Neuron (in vitro differentiated cells): ENCODE data around the gene SBK2.
"Not testable (repeated sequence)": the region's sequence is repeated elsewhere in the genome, so short reads cannot be mapped to it uniquely, and the experiment has no call there.

ENCODE experiments used
- H2AFZ ChIP-seq: one replicate; pipeline ENCODE4 v1.6.1; 2013; ENCODE audit warnings: low read depth, mild to moderate bottlenecking, inconsistent platforms, low read length, moderate library complexity
- H3K27me3 ChIP-seq: one replicate; pipeline ENCODE4 v1.6.1; 2013; ENCODE audit warnings: low read length; ENCODE audit not compliant: insufficient read depth
- H3K36me3 ChIP-seq: one replicate; pipeline ENCODE4 v1.6.1; 2013; ENCODE audit warnings: low read length; ENCODE audit not compliant: insufficient read depth
- H3K4me1 ChIP-seq: one replicate; pipeline ENCODE4 v1.6.1; 2013; ENCODE audit warnings: low read length; ENCODE audit not compliant: insufficient read depth
- H3K4me3 ChIP-seq: 2 replicates; pipeline ENCODE4 v1.5.1; 2013; ENCODE audit warnings: mild to moderate bottlenecking, low read length, moderate library complexity
- H3K9me3 ChIP-seq: one replicate; pipeline ENCODE4 v1.6.1; 2013; ENCODE audit warnings: low read length

The SBK2 gene

GRCh38 chr19:55538132-55538531 lies 1.2 kb upstream of the SBK2 start:
- no peaks in the 10 kb centered on the region for H3K36me3 ChIP-seq
- H3K9me3 ChIP-seq, result no peaks in the 10 kb centered on the region
- no peak overlapping the region for H2AFZ ChIP-seq
- no peak overlapping the region for H3K4me3 ChIP-seq
- no peaks in the 10 kb centered on the region for H3K4me1 ChIP-seq
- no peaks in the 10 kb centered on the region for H3K27me3 ChIP-seq

GRCh38 chr19:55537741-55538111 lies 793 bp upstream of the SBK2 start:
- H2AFZ ChIP-seq, result no peak overlapping the region
- H3K36me3 ChIP-seq, result no peaks in the 10 kb centered on the region
- no peaks in the 10 kb centered on the region for H3K4me1 ChIP-seq
- H3K27me3 ChIP-seq, result no peaks in the 10 kb centered on the region
- no peaks in the 10 kb centered on the region for H3K9me3 ChIP-seq
- no peak overlapping the region for H3K4me3 ChIP-seq

- no peaks in the 10 kb centered on the region for H3K9me3 ChIP-seq
- H3K4me3 ChIP-seq, result no peak overlapping the region
- H3K27me3 ChIP-seq, result no peaks in the 10 kb centered on the region
- H2AFZ ChIP-seq, result no peak overlapping the region
- no peaks in the 10 kb centered on the region for H3K4me1 ChIP-seq
- no peaks in the 10 kb centered on the region for H3K36me3 ChIP-seq
Measured at GRCh38 chr19:55536366-55536765, 567 bp downstream of the SBK2 start.

- Histone ChIP-seq H3K27me3 (no peaks in the 10 kb centered on the region), H2AFZ (no peak overlapping the region), H3K4me3 (no peak overlapping the region), H3K4me1 (no peaks in the 10 kb centered on the region), H3K36me3 (no peaks in the 10 kb centered on the region), H3K9me3 (no peaks in the 10 kb centered on the region)
Measured at GRCh38 chr19:55535965-55536350, 975 bp downstream of the SBK2 start.

- Histone ChIP-seq H3K36me3 (no peaks in the 10 kb centered on the region), H3K27me3 (no peaks in the 10 kb centered on the region), H2AFZ (no peak overlapping the region), H3K9me3 (no peaks in the 10 kb centered on the region), H3K4me1 (no peaks in the 10 kb centered on the region), H3K4me3 (no peak overlapping the region)
Measured at GRCh38 chr19:55535173-55535964, 1.6 kb downstream of the SBK2 start.

- H3K36me3 ChIP-seq, H3K9me3 ChIP-seq, H3K4me1 ChIP-seq, H2AFZ ChIP-seq, H3K27me3 ChIP-seq, H3K4me3 ChIP-seq: not testable (repeated sequence)
Measured at GRCh38 chr19:55534280-55534679, 2.7 kb downstream of the SBK2 start.

- H3K4me3 ChIP-seq, result no peak overlapping the region
- H3K4me1 ChIP-seq, result peaks cover 4% of the 10 kb centered on the region
- H3K36me3 ChIP-seq, result no peaks in the 10 kb centered on the region
- H3K27me3 ChIP-seq, result no peaks in the 10 kb centered on the region
- no peaks in the 10 kb centered on the region for H3K9me3 ChIP-seq
- H2AFZ ChIP-seq, result no peak overlapping the region
Measured at GRCh38 chr19:55530996-55531395, 5.9 kb downstream of the SBK2 start.

- Histone ChIP-seq H3K36me3 (no peaks in the 10 kb centered on the region), H3K27me3 (no peaks in the 10 kb centered on the region), H3K9me3 (no peaks in the 10 kb centered on the region), H3K4me1 (peaks cover 4% of the 10 kb centered on the region), H2AFZ (no peak overlapping the region), H3K4me3 (no peak overlapping the region)
Measured at GRCh38 chr19:55529636-55530234, 7.2 kb downstream of the SBK2 start.

GRCh38 chr19:55528030-55528803 lies 8.7 kb downstream of the SBK2 start:
- H3K9me3 ChIP-seq, result no peaks in the 10 kb centered on the region
- H3K27me3 ChIP-seq, result no peaks in the 10 kb centered on the region
- no peaks in the 10 kb centered on the region for H3K36me3 ChIP-seq
- no peak overlapping the region for H2AFZ ChIP-seq
- no peak overlapping the region for H3K4me3 ChIP-seq
- H3K4me1 ChIP-seq, result peaks cover 4% of the 10 kb centered on the region

GRCh38 chr19:55527197-55528029 lies 9.5 kb downstream of the SBK2 start:
- Histone ChIP-seq H2AFZ (no peak overlapping the region), H3K9me3 (no peaks in the 10 kb centered on the region), H3K4me1 (peaks cover 4% of the 10 kb centered on the region), H3K36me3 (no peaks in the 10 kb centered on the region), H3K27me3 (no peaks in the 10 kb centered on the region), H3K4me3 (no peak overlapping the region)

GRCh38 chr19:55526216-55527196 lies 10.4 kb downstream of the SBK2 start:
- no peaks in the 10 kb centered on the region for H3K9me3 ChIP-seq
- no peaks in the 10 kb centered on the region for H3K27me3 ChIP-seq

More at GRCh38 chr19:55526216-55527196, 10.4 kb downstream of the SBK2 start:
- no peak overlapping the region for H2AFZ ChIP-seq
- H3K36me3 ChIP-seq, result no peaks in the 10 kb centered on the region
- peaks cover 4% of the 10 kb centered on the region for H3K4me1 ChIP-seq
- no peak overlapping the region for H3K4me3 ChIP-seq
